Uterus (tissue), 2 donors: ENCODE data around the gene PLSCR4.

Experiments
- CTCF ChIP-seq, 4 experiments: fragments of 200-600 bp in 2 of 4; fragments of 450-650 bp in 2 of 4; sonication (generic) in 2 of 4; IDR thresholded peaks; one replicate each; pipeline ENCODE4 v1.5.1; 2016 to 2019; ENCODE audit warnings: antibody characterized with exemption in 4 of 4, mild to moderate bottlenecking in 2 of 4, moderate library complexity in 1 of 4
- POLR2A ChIP-seq, 2 donors: fragments of 450-650 bp; IDR thresholded peaks; one replicate each; pipeline ENCODE4 v1.6.1; 2016; ENCODE audit warnings: antibody characterized with exemption in 2 of 2, mild to moderate bottlenecking in 1 of 2, moderate library complexity in 1 of 2

DNA sequence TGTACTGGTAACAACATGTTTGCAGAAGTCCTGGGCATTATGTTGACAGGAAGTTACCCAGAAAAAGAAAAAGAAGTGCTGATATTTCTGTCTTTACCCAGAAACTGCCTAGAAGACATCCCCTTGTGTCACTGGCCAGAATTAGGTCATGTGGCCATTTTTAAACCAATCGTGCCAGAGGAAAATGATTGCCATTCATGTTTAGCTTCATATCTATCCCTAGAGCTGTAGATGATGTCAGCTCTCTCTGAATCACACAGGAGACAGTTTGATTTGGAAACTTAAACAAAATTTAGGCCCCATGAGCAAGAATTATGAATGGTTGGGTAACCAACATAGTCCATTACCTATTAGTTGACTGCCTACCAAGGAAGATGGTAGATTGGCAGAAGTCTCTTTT lies 81.0 kb downstream of the PLSCR4 start:
- no peak for TF ChIP-seq CTCF (IDR thresholded peaks at IDR 0.05)
- no peak for TF ChIP-seq POLR2A (IDR thresholded peaks at IDR 0.05)
